ENCODE measurements around the gene ATXN7L2.

ATXN7L2 gene

GRCh38 chr1:109527846-109528695, 44.4 kb downstream of the ATXN7L2 start:
- ATAC-seq: no peak

- no peak for ATAC-seq
Measured at GRCh38 chr1:109528712-109529111, 45.0 kb downstream of the ATXN7L2 start.

- ATAC-seq: no peak
Measured at GRCh38 chr1:109529881-109530456, 46.3 kb downstream of the ATXN7L2 start.

GRCh38 chr1:109530457-109531087, 46.9 kb downstream of the ATXN7L2 start:
- no peak for ATAC-seq

- no peak for ATAC-seq
Measured at GRCh38 chr1:109531380-109531779, 47.7 kb downstream of the ATXN7L2 start.

GRCh38 chr1:109531826-109532364, 48.2 kb downstream of the ATXN7L2 start:
- ATAC-seq: no peak

GRCh38 chr1:109532365-109533136, 48.8 kb downstream of the ATXN7L2 start:
- ATAC-seq: peak; percentile 88 to 90

GRCh38 chr1:109534307-109534858, 50.7 kb downstream of the ATXN7L2 start:
- ATAC-seq: no peak

GRCh38 chr1:109535481-109535880, 51.8 kb downstream of the ATXN7L2 start:
- no peak for ATAC-seq

GRCh38 chr1:109535971-109536491, 52.3 kb downstream of the ATXN7L2 start:
- no peak for ATAC-seq

GRCh38 chr1:109537450-109538178, 53.9 kb downstream of the ATXN7L2 start:
- ATAC-seq: no peak

- no peak for ATAC-seq
Measured at GRCh38 chr1:109538827-109539555, 55.3 kb downstream of the ATXN7L2 start.

GRCh38 chr1:109539676-109540075, 56.0 kb downstream of the ATXN7L2 start, which contains the start of gene GPR61:
Gene GPR61, plus strand, starts transcription at chr1:109539872. Its CDS starts 3,151 bp downstream, at chr1:109543023.
- ATAC-seq: no peak

- ATAC-seq: no peak
Measured at GRCh38 chr1:109541102-109541501, 57.4 kb downstream of the ATXN7L2 start.
